ENCODE data around the gene PKD1.
"Not testable (repeated sequence)": the region's sequence is repeated elsewhere in the genome, so short reads cannot be mapped to it uniquely, and the experiment has no call there.

Gene PKD1

GRCh38 chr16:2105769-2106168 lies 29.9 kb downstream of the PKD1 start:
- not testable (repeated sequence) for DNase-seq

- DNase-seq = not testable (repeated sequence)
Measured at GRCh38 chr16:2105291-2105690, 30.4 kb downstream of the PKD1 start.

- DNase-seq = not testable (repeated sequence)
Measured at GRCh38 chr16:2104464-2104863, 31.2 kb downstream of the PKD1 start.

GRCh38 chr16:2102471-2102870 lies 33.2 kb downstream of the PKD1 start:
- no peak for DNase-seq

- DNase-seq = not testable (repeated sequence)
Measured at GRCh38 chr16:2101581-2101980, 34.1 kb downstream of the PKD1 start.

GRCh38 chr16:2097689-2098088 lies 38.0 kb downstream of the PKD1 start:
- not testable (repeated sequence) for DNase-seq

- DNase-seq = no peak
Measured at GRCh38 chr16:2096853-2097595, 38.7 kb downstream of the PKD1 start.

- DNase-seq = no peak
Measured at GRCh38 chr16:2095918-2096582, 39.6 kb downstream of the PKD1 start.

- DNase-seq = no peak
Measured at GRCh38 chr16:2095315-2095853, 40.3 kb downstream of the PKD1 start.

GRCh38 chr16:2093793-2094192 lies 41.9 kb downstream of the PKD1 start:
- DNase-seq = no peak

- no peak for DNase-seq
Measured at GRCh38 chr16:2092866-2093265, 42.8 kb downstream of the PKD1 start.

GRCh38 chr16:2092256-2092620 lies 43.5 kb downstream of the PKD1 start:
- DNase-seq = no peak

GRCh38 chr16:2091547-2092255 lies 44.0 kb downstream of the PKD1 start:
- DNase-seq = no peak

GRCh38 chr16:2090777-2091546 lies 44.7 kb downstream of the PKD1 start:
- no peak for DNase-seq

GRCh38 chr16:2090481-2090776 lies 45.3 kb downstream of the PKD1 start:
- DNase-seq = no peak

- no peak for DNase-seq
Measured at GRCh38 chr16:2089706-2090480, 45.8 kb downstream of the PKD1 start.

- DNase-seq = no peak
Measured at GRCh38 chr16:2088759-2089358, 46.8 kb downstream of the PKD1 start.

GRCh38 chr16:2087748-2088631 lies 47.7 kb downstream of the PKD1 start:
- no peak for DNase-seq

- no peak for DNase-seq
Measured at GRCh38 chr16:2086812-2087747, 48.6 kb downstream of the PKD1 start.
